Stimulated activated CD8-positive, alpha-beta memory T cell treated with anti-CD3 and anti-CD28 coated beads, Interleukin-4, amount 100 ng/mL, for 4 hours (primary cell): ENCODE results near the gene FAM20C.

Experiments
- DNase-seq, 2 donors: peaks; one replicate each; pipeline ENCODE4 v3.0.0-alpha.2; 2020; ENCODE audit warnings: low read depth in 2 of 2, low spot score in 1 of 2

FAM20C gene

DNA sequence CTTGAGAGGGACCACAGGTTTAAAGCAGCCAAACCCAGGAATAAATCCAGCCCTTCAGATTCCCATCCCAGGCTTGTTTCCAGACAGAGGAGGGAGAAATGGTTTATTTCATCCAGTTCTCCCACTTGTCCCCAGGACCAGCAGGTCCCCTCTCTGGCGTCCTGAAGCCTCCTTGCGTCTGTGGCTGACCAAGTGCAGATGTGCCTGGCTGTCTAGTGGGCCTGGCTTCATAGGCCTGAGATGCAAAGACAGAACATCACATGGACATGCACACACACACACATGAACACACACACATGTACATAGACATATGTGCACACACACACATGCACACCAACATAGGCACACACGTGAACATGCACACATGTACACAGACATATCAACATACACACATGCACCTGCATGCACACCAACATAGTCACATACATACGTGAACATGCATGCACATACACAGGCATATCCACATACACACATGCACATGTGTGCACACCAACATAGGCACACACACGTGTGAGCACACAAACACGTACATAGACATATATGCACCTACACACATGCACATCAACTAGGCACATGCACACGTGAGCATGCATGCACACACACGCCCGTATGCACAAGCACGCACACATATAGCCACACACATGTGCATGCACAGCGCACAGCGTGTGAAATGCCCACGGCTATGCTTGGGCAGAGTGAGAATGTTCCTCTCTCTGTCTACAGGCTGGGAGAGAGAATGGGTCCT, 108.3 kb downstream of the FAM20C start:
- DNase-seq = no peak

DNA sequence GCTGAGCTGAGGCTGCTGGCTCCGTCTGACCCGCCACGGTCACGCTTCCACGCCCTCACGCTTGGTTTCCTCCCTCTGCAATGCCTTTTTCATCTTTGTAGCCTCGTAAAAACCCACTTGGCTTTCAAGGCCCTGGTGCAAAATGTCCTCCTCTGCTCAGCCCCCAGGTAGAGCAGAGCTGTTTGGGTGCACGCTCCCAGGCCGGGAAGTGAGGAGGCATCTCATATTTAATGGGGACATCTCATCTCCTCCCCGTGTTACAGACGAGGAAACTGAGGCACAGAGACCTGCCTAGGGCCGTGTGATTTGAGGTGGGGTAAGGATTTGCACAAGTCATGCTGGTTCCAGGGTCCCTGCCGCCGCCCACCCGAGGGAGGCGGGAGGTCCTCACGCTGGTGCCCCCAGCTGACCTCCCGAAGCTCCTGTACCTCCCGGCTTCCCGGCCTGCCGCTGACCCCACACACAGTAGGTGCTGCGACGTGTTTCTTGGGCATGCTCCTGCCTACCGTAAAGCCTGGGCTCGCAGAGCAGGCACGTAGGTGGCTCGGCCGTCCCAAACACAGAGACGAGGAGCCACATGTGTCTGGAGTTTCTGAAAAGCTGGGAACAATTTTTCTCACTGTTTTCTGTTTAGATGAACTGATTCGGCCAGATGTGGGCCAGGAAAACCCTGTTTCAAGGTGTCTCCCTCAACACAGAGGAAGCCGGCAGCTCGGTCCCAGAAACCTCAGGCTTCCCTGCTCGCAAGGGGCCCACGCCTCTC, 109.1 kb downstream of the FAM20C start:
- DNase-seq = no peak

DNA sequence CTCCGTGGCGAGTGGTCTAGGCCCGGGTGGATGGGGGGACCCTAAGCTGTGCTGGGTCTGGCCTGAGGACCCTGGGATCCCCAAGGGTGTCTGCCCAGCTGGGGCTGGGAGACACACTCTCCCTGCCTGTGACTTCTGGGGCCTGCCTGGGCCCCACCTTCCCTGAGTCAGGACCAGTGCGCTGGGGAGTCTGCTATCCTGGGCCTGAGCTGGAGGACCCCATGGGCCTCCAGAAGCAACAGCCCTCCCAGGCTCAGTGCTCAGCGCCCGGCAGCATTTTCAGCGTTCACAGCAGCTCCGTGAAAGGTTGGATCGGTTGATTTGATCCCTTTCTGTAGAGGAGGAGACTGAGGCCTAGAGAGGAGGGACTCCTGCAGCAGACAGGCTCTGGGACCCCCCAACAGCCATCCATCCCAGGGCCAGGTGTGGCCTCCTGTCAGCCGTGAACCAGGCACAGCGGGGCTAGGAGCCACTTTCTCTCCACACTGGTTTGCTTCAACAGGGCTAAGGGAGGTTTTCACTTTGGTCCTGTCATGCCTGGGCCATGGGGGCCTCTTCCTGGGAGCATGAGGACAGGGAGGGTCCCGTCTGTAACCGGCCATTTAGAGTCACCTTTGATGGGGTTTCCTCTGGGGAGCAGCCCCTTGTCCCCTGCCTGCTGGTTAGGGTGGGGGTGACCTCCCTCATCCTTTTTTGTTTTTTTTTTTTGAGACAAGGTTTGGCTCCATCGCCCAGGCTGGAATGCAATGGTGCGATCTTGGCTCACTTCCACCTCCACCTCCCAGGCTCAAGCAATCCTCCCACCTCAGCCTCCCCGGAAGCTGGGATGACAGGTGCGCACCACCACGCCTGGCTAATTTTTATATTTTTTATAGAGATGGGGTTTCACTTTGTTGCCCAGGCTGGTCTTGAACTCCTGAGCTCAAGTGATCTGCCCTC, 110.0 kb downstream of the FAM20C start:
- DNase-seq = no peak

DNA sequence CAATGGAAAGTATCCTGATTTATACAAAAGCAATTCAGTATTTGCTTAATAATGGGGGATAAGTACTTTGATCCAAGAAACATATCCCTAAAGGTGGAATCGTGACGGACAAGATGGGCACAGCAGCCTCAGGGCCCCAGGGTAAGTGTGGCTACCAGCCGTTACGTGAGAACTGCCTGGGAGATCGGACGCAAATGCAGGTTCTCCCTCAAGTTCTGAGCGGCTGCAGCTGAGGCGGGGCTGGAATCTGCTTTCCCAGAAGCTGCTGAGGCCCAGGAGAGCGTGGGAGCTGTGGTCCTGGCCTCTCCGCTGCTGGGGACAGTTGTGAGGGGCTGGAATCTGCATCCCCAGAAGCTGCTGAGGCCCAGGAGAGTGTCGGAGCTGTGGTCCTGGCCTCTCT, 111.1 kb downstream of the FAM20C start:
- DNase-seq = no peak

DNA sequence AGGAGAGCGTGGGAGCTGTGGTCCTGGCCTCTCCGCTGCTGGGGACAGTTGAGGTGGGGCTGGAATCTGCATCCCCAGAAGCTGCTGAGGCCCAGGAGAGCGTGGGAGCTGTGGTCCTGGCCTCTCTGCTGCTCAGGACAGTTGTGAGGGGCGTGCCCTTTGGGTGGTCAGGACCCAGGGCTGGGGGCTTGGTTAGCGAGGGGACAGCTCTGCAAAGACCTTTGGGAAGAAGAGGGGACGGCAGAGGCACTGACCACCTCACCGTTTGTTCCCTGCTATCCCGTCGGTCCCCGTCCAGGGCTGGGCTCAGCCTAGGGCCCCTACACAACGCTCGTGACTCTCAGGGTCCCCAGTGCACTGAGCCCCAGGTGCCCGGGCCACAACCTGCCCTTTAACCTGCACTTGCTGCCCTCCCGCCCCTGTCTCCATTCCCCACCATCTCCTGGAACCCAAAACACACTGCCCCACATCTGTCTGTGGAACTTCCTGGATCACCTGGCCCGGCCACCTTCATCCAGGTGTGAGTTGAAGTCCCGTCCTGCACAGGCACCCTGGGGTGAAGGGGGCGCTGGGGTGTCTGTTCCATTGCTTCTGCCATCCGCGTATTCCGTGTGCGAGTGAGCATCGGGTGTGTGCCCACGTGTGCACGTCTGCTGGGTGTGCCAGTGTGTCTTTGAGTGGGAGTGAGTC, 111.7 kb downstream of the FAM20C start:
- DNase-seq = no peak

DNA sequence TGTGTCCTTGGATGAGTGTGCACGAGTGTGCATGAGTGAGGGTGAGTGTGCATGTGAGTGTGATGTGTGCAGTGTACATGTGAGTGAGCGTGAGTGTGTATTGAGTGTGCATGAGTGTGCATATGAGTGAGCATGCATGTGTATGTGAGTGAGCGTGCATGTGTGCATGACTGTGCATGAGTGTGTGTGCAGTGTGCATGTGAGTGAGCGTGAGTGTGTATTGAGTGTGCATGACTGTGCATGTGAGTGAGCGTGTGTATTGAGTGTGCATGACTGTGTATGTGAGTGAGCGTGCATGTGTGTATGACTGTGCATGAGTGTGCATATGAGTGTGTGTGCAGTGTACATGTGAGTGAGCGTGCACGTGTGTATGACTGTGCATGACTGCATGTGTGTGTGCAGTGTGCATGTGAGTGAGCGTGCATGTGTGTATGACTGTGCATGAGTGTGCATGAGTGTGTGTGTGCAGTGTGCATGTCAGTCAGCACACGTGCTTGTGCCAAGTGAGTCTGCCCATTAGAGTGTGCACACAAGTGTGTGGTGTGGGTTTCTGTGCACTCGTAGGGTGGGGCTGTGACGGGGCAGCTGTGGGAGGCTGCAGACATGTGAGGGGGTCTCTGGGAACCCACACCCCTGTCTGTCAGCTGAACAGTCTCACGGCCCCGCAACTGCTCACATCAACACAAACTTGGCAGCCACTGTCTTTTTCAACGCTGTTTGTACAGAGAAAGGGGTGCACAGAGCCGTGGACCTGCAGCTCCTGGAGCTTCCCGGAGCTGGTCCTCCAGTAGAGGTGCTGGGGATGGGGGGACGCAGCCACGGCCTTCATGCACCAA, 112.4 kb downstream of the FAM20C start:
- DNase-seq = no peak

DNA sequence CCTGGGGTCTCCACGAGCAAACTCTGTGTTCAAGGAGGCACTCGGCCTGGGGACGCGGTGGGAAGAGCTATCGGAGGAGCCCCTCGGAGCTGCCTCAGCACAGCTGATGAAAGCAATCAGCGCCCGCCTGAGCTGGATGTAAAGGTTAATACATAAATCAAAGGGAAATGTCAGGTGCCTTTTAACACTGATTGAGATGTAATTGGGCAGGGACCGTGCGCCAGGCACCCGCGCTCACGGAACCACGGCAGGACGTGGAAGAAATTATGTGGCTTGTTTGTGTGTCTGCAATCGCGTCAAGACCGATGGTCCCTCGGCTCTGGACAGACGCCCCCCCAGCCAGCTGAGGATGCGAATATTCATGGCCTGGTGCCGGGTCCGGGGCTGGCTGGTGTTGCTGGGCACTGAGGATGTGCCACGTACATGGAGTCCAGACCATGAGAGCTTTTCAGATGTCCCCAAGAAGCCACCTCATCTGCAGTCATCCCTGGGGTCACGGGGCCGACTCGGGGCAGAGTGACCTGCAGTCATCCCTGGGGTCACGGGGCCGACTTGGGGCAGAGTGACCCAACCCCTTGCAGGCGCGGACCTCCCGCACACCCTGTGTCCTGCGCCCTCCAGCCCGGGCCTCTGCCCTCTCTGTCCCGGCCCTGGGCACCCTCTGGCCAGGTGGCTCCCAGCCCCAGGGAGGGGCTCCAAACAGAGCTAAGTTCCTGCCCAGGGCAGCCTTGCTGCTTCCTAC, 113.2 kb downstream of the FAM20C start:
- no peak for DNase-seq

DNA sequence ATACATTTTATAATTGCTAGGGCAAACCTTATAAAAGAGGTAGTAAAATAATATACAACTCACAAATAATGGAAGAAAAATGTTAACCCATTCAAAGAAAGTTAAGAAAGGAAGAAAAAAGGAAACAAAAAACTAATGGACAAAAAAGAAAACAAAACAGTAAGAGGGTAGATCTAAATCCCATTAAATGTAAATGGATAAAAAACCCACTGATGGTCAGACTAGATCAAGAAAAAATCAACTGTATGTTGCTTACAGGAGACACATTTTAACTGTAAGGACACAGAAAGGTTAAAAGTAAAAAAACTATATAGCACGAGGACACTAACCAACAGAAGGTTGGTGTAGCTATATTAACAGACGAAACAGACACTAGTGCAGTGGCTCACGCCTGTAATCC, 115.6 kb downstream of the FAM20C start:
- no peak for DNase-seq

DNA sequence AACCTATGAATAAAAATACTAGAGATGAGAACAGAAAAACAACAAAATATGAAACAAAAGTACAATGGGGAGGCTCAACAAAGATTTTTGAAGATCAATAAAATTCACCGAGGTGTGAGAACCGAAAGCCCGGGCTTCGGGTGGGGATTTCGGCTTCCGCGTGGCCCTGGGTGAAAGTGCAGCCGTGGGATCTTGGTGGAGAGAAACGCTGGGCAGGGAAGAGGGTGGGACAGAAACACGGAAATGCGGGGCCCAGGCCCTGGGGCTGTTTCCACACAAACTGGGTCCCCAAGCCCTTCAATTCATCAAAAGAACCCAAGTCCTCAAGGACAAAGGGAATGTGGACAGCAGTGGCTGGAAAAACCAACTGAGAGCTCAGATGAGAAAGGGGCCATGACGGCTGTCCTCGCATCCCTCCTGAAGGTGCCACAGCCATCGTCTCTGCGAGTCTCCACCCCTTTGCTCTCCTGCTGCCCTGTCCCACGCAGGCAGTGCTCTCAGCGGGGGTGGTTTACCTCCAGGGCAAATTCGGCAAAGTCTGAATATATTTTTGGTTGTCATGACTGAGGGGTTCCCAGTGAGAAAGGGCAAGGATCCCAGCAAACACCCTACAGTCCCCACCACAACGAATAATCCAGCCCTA, 117.3 kb downstream of the FAM20C start:
- DNase-seq = no peak
